GM19438 (cell line): ENCODE results near the gene ALPK3.

Experiments used
- ATAC-seq: cut with Tn5 transposase; IDR thresholded peaks from one replicate; pipeline ENCODE4 v1.9.1; 2021; ENCODE audit warnings: low read depth; ENCODE audit not compliant: unreplicated experiment

Gene ALPK3

GRCh38 chr15:84823282-84823878, 6.2 kb downstream of the ALPK3 start:
- no peak for ATAC-seq

DNA sequence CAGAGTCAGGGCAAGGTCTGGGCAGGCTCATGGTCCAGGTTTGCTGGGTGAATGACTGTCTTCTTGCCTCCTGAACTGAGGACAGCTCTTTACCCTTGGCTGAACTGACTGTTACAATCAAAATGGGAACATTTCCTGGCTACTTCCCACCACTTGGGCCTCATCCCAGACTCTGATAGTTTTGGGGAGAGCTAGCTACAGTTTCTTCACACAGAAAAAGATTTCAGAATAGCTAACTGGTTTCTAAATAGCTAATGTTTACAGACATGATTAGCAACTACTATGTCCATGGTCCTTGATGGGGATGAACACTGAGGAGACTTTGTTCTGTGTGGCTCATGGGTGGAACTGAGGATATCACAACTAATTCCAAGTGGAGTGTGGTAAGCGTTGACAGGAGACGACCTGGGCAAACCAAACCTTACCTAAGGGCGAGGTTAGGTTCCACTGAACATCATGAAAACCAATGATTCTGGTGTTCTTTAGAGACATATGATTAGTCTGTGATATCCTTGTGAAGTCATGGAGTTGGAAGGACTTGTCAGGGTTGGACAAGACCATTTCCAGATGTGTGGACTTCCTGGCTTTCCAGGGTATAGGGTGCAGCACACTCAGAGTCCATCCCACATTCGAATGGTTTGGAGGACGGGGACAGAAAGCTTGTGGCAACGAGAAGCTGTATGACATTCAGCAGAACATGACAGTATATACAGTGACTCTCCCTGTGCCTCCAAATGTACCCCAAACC, 7.3 kb downstream of the ALPK3 start:
- ATAC-seq = no peak

DNA sequence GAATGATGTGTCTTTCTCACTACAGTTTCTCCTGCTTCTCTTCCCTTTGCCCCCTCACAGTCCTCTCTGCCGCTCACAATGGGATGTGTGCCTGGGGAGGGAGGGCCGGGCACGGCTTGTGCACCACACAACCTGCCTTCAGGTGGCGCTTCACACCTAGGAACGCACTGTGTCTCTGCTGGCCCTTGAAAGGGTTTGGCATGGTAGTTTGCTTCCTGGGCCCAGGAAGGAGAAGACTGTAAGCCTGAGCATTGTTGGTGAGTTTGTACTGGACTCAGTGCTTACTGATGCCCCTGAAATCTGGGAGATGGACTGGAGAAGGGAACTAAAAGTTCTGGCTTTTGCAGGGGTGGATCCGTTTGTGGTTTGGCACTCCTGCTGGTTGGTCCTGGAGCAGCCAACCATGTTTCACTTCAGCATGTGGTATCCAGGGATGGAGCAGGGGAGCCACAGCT, 9.2 kb downstream of the ALPK3 start:
- ATAC-seq = no peak

DNA sequence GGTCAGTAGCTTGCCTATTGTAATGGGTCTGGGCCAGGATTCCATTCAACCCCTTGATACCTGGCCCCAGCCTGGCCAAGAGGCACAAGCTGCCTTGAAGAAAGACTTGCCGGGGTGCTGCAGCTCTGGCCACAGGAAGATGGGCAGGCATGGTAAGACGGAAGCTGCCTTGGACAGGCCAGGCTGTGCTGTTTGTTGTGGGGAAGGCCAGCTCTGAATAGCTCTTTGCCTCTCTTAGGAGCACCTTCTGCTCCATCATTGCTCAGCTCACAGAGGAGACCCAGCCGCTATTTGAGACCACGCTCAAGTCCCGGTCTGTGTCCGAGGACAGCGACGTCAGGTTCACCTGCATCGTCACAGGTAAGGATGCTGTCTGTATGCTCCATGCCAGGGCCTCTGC, 10.1 kb downstream of the ALPK3 start:
- ATAC-seq = no peak

GRCh38 chr15:84828086-84828908, 11.1 kb downstream of the ALPK3 start:
- no peak for ATAC-seq

- ATAC-seq = no peak
Measured at GRCh38 chr15:84829428-84829827, 12.3 kb downstream of the ALPK3 start.

- no peak for ATAC-seq
Measured at GRCh38 chr15:84830036-84830435, 12.9 kb downstream of the ALPK3 start.

DNA sequence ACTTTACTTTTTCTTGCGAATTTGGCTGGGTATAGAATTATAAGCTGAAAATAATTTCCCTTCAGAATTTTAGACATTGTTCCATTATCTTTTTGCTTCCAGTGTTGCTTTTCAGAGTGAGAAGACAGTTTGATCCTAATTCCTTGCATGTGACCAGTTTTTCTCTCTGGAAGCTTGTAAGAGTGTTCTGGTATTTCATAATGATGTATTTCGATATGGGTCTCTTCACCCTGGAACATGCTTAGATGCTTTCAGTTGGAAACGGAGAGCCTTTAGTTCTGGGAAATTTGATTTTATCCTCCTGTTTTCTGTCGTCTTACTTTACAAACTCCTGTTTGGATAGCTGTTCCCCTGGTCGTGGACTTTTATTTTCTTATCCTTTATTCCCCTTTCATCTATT, 13.9 kb downstream of the ALPK3 start:
- no peak for ATAC-seq

DNA sequence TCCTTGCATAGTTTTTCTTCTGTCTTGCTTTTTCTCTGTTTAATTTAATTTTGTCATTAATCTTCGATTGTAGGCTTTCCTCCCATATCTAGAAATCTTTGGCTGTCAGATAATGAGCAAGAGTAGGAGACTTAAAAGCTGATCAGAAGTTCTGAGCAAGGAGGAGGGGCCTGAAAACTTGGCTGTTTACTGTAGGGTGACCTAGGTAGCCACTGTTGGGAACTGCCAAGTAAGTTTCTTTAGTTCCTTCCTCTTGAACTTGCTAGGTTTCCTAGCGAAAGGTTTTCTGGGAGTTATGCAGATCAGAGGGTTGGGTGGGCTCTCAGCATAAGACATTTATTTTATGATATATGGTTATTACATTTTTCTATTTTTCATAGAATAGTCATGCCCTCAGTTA, 14.5 kb downstream of the ALPK3 start:
- no peak for ATAC-seq

DNA sequence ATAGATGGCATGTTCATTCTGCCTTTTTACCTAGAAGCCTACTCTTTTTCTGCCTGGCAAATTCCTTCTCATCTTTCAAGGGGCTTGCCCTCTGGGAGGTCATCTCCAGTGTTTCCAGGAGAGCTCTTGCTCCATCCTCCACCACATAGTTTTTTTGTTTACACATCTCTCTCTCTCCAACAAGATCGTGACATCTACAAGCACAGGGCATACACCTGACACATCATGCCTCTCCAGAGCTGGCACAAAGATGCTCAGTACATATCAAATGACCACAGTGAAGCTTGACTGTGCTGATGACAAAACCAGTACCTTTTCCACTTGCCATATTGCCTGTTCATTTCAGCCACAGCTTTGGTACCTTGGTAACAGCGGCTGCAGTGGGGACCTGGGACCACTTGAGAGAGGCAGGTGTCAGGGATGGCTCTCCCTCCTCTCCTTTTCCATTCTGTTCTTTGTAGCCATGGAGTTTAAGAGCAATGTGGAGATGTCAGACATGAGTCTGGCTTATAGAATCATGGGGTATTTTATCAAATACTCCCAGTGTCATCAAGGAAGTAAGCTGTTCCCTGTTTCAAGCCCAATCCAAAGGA, 15.4 kb downstream of the ALPK3 start:
- no peak for ATAC-seq

DNA sequence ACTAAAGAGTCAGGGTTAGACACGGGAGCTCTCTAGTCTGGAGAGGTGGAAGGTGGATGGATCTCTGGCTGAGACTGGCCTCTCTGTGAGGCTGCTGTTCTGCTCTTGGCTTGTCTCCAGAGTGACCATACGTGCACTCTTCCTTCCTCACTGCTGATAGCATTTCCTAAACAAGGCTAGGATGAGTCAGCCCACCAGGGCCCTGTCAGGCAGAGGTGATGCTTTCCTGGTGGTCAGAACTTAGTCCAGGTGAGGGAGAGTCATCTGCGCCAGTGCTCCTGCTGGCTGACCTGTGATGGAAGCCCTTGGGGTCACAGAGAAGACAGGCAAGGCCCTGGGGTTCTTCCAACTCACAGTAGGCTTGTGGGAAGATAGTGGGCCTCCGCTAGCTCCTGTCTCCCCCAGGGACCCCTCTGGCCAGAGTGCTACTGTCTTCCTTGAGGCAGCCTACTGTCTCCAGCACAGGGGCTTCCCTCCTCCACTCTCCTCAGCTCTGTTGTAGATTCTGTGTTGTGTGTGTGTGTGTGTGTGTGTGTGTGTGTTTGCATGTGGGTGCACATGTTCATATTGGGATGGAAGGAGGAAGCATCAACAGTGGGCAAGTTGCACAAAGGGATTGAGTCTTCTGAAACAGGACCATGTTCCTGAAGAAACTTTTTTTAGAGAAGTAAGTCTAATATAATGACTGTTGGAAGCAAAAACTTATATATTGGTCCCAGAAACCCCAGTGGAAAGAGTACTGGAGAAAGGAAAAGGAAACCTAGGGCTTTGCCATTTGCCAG, 16.5 kb downstream of the ALPK3 start:
- no peak for ATAC-seq

- no peak for ATAC-seq
Measured at GRCh38 chr15:84834229-84834955, 17.2 kb downstream of the ALPK3 start.

DNA sequence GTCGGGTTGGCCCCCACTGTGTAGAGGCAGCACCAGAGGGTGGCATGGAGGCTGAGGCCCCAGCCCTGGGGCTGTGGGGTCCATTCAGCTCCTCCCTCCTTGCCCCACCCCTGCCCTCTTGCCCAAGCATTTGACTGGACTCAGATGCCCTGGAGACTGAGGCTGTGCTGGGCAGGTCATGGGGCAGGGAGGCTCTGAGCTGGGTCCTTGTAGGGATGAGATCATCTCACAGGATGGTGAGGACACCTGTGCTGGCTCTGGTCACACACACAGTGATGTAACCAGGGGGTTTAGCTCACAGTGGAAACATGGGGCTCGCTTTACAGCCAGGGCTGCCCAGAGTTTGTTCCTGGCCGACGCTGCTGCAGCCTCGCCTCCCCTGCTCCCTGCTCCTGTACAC, 17.8 kb downstream of the ALPK3 start:
- ATAC-seq = no peak

DNA sequence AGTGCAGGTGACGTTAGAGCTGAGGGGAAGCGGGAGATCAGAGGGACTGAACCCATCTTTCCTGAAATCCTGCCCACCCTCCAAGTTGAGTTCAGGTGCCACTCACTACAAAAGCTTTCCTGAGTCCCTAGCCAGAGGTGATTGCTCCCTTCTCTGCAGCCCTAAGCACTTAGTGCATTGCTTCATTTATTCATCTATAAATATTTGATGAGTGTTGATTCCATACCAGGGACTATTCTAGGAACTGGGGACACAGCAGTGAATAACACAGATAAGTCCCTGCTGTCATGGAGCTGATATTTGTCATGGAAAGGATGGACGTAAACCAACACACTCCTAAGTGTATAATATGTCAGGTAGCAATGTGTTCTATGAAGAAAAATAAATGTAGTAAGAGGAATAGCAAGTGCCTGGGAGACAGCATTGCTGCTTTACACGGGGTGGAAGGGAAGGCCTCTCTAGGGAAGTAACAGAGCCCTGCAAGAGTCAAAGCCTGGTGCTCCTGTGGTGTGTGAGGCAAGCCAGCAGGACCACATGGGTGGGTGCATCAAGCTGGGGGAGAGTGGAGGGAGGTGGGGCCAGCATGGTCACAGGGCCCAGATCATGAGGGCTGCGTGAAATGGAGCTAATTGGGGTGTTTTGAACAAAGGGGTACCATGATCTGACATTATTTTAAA, 18.6 kb downstream of the ALPK3 start:
- no peak for ATAC-seq

- ATAC-seq = no peak
Measured at GRCh38 chr15:84836844-84837243, 19.7 kb downstream of the ALPK3 start.

GRCh38 chr15:84839714-84840113, 22.6 kb downstream of the ALPK3 start:
- ATAC-seq = no peak

DNA sequence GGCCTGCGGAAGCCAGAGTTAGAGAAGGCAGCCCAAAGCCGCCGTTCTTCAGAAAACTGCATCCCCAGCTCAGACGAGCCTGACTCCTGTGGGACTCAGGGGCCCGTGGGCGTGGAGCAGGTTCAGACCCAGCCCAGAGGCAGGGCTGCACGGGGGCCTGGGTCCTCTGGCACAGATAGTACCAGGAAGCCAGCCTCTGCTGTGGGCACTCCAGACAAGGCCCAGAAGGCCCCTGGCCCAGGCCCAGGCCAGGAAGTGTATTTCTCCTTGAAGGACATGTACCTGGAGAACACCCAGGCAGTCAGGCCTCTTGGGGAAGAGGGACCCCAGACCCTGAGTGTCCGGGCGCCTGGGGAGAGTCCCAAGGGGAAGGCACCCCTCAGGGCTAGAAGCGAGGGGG, 23.1 kb downstream of the ALPK3 start:
- ATAC-seq = no peak

GRCh38 chr15:84840741-84841429, 23.7 kb downstream of the ALPK3 start:
- ATAC-seq = no peak

GRCh38 chr15:84842781-84843180, 25.6 kb downstream of the ALPK3 start:
- no peak for ATAC-seq
